Fibroblast of lung (primary cell): Measurements from ENCODE around the gene TMEM184A.

Experiments
- CTCF ChIP-seq, 2 donors: IDR thresholded peaks in 1 of 2; conservative IDR thresholded peaks in 1 of 2; 1 replicate in 1 of 2; 2 replicates in 1 of 2; pipeline ENCODE4 v1.5.1; 2011 to 2012; ENCODE audit warnings: low read length in 2 of 2, control low read depth in 1 of 2, inconsistent platforms in 1 of 2, low read depth in 1 of 2, mild to moderate bottlenecking in 1 of 2
- EZH2 ChIP-seq: IDR thresholded peaks from 2 replicates; pipeline ENCODE4 v1.5.1; 2012; ENCODE audit warnings: low read length, control low read depth, mild to moderate bottlenecking; ENCODE audit errors: missing control alignments

GRCh38 chr7:1546274-1546908, 9.6 kb downstream of the TMEM184A start:
- TF ChIP-seq CTCF (conservative IDR thresholded peaks at IDR 0.05 in 1 of 2, IDR thresholded peaks at IDR 0.05 in 1 of 2; ENCODE audit: low read depth in 1 of 2, low read length in 2 of 2) (no peak), EZH2 (no peak)
